PC-9 (cell line): ENCODE results near the gene RAB11FIP2.

Source experiments
- EZH2 ChIP-seq: fragments of 200-600 bp; sonication (generic); IDR thresholded peaks from 2 replicates; pipeline ENCODE4 v1.8.0; 2017; ENCODE audit warnings: antibody characterized with exemption, low read depth
- TF ChIP-seq, protein P1 (sequence below): fragments of 200-600 bp; sonication (generic); conservative IDR thresholded peaks from 2 replicates; pipeline ENCODE4 v1.6.1; 2017; ENCODE audit warnings: mixed run types, antibody characterized with exemption, mild to moderate bottlenecking, moderate library complexity

DNA sequence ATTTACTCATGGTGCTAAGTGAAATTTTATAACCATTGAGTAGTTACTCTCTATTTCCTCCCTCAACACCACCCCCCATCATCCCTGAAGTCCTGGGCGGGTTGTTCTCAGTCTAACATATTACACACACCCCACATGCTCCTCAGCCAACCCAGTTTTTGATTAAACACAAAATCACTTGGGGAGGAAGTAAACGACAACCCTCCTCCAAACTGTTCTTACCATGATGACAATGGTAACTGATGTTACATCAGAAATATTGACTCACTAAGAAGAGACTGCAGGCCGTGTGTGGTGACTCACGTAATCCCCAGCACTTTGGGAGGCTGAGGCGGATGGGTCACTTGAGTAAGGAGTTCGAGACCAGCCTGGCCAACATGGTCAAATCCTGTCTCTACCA is 44.2 kb downstream of the RAB11FIP2 start:
- TF ChIP-seq, protein P1, sequence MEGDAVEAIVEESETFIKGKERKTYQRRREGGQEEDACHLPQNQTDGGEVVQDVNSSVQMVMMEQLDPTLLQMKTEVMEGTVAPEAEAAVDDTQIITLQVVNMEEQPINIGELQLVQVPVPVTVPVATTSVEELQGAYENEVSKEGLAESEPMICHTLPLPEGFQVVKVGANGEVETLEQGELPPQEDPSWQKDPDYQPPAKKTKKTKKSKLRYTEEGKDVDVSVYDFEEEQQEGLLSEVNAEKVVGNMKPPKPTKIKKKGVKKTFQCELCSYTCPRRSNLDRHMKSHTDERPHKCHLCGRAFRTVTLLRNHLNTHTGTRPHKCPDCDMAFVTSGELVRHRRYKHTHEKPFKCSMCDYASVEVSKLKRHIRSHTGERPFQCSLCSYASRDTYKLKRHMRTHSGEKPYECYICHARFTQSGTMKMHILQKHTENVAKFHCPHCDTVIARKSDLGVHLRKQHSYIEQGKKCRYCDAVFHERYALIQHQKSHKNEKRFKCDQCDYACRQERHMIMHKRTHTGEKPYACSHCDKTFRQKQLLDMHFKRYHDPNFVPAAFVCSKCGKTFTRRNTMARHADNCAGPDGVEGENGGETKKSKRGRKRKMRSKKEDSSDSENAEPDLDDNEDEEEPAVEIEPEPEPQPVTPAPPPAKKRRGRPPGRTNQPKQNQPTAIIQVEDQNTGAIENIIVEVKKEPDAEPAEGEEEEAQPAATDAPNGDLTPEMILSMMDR, result no peak
- TF ChIP-seq EZH2, result no peak
